Natural killer cell (primary cell): Measurements from ENCODE around the gene GTF2H1. TPM values are rescaled to one million over a fixed set of nuclear protein-coding genes. Genes with fewer than 3 reads are reported as not detected.

Experiments
- ATAC-seq, 3 donors: fragments of 150-1000 bp in 2 of 3; fragments of 200-7000 bp in 1 of 3; cut with Tn5 transposase; 1 replicate in 1 of 3; 2 replicates in 2 of 3; pipeline ENCODE4 v1.10.0; 2021; ENCODE audit warnings: mild to moderate bottlenecking in 2 of 3, moderate library complexity in 2 of 3
- DNase-seq, 2 donors: peaks; one replicate each; pipeline versions ENCODE4 v3.0.0 to v3.0.0-alpha.2; 2013 to 2021; ENCODE audit warnings: mixed read lengths in 1 of 2
- H3K27ac ChIP-seq: one replicate; pipeline ENCODE4 v1.5.1; 2013; ENCODE audit warnings: mild to moderate bottlenecking, low read length
- H3K27me3 ChIP-seq: one replicate; pipeline ENCODE4 v1.6.1; 2013; ENCODE audit warnings: low read length; ENCODE audit not compliant: control insufficient read depth, insufficient read depth
- H3K36me3 ChIP-seq: one replicate; pipeline ENCODE4 v1.6.1; 2013; ENCODE audit warnings: low read length; ENCODE audit not compliant: control insufficient read depth, insufficient read depth
- H3K4me1 ChIP-seq: one replicate; pipeline ENCODE4 v1.6.1; 2013; ENCODE audit warnings: low read length; ENCODE audit not compliant: control insufficient read depth, insufficient read depth
- H3K4me3 ChIP-seq: one replicate; pipeline ENCODE4 v1.5.1; 2013; ENCODE audit warnings: low read length
- H3K9me3 ChIP-seq: one replicate; pipeline ENCODE4 v1.6.1; 2013; ENCODE audit warnings: low read length; ENCODE audit not compliant: control insufficient read depth, insufficient read depth
- H3K27ac Mint-ChIP-seq, 2 donors: one replicate each; pipeline ENCODE4 v1.8.0; 2022; ENCODE audit warnings: mild to moderate bottlenecking in 2 of 2, mixed read lengths in 2 of 2, moderate library complexity in 1 of 2
- H3K27me3 Mint-ChIP-seq, 2 donors: one replicate each; pipeline ENCODE4 v1.8.0; 2022; ENCODE audit warnings: low read depth in 2 of 2, mixed read lengths in 2 of 2
- H3K36me3 Mint-ChIP-seq: one replicate; pipeline ENCODE4 v1.8.0; 2022; ENCODE audit warnings: mixed read lengths
- H3K4me1 Mint-ChIP-seq, 2 donors: one replicate each; pipeline ENCODE4 v1.8.0; 2022; ENCODE audit warnings: mixed read lengths in 2 of 2
- H3K4me3 Mint-ChIP-seq: one replicate; pipeline ENCODE4 v1.8.0; 2022; ENCODE audit warnings: mild to moderate bottlenecking, moderate library complexity, mixed read lengths
- H3K9me3 Mint-ChIP-seq, 2 donors: one replicate each; pipeline ENCODE4 v1.8.0; 2022; ENCODE audit warnings: mixed read lengths in 2 of 2
- CTCF ChIP-seq: fragments of 200-600 bp; IDR thresholded peaks from one replicate; pipeline ENCODE4 v1.8.0; 2022; ENCODE audit warnings: antibody characterized with exemption
- WGBS: methylation state at CpG from one replicate; pipeline ENCODE4 v1.1.7; 2013; ENCODE audit warnings: missing lambda C conversion rate; ENCODE audit not compliant: insufficient coverage; 5-methylcytosine and 5-hydroxymethylcytosine counted together
- intact Hi-C: fragments of 100-400 bp; cut with micrococcal nuclease; formaldehyde crosslinking; loops from one replicate; pipeline ENCODE4 v1.14.2; 2022
- total RNA-seq, 4 donors: library from RNA; stranded (reverse); fragments of 120-200 nt in 1 of 4; gene quantifications; one replicate each; pipeline versions ENCODE4 v1.2.3 to v1.2.4, GENCODE V29; 2013 to 2022

GTF2H1 gene
- total RNA-seq, 3 donors from 2014 or later (not counting 1 experiment from before 2014, with no cell fraction given) = 18.4 to 31.5 (median 22.4) TPM

GRCh38 chr11:18361154-18361553 lies 38.8 kb downstream of the GTF2H1 start:
- DNase-seq (no peak), ATAC-seq (no peak)
- H3K9me3 ChIP-seq = no peaks in the 10 kb centered on the region
- Mint-ChIP-seq H3K4me1 (peaks cover 0 to 2% of the 10 kb centered on the region in 2 donors), H3K4me3 (no peak overlapping the region), H3K27me3 (no peaks in the 10 kb centered on the region), H3K27ac (no peak overlapping the region), H3K36me3 (peaks cover 7% of the 10 kb centered on the region), H3K9me3 (no peaks in the 10 kb centered on the region)
- no peak overlapping the region for H3K27ac ChIP-seq
- H3K4me1 ChIP-seq = no peaks in the 10 kb centered on the region
- intact Hi-C loops = no loop called here
- H3K36me3 ChIP-seq = peaks cover 72% of the 10 kb centered on the region
- H3K27me3 ChIP-seq = no peaks in the 10 kb centered on the region
- no peak for TF ChIP-seq CTCF
- WGBS = 97% methylated on average over 5 of the region's 5 CpGs
- no peak overlapping the region for H3K4me3 ChIP-seq

DNA sequence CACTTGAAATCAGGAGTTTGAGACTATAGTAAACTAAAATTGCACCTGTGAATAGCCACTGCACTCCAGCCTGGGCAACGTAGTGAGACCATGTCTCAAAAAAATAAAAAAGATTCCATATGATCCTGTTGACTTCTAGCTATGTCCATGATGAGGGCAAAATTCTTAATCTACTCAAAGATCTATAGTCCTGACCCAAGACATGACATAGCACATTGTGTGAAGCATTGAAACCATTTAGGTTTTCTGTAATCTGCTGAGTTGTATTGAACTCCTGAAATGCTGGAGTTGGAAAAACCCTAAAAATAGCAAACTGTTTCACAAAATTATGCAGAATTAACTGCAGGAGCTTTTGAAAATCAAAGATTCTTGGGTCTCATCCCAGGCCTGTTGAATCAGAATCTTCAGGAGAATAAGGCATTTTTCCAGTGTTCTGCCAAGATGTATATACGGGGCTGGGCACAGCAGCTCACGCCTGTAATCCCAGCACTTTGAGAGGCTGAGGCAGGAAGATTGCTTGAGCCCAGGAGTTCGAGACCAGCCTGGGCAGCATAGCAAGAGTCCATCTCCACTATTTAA lies 42.2 kb downstream of the GTF2H1 start:
- Histone ChIP-seq H3K9me3 (no peaks in the 10 kb centered on the region), H3K27ac (no peak overlapping the region), H3K36me3 (peaks cover 61% of the 10 kb centered on the region), H3K4me3 (no peak overlapping the region), H3K27me3 (no peaks in the 10 kb centered on the region), H3K4me1 (no peaks in the 10 kb centered on the region)
- TF ChIP-seq CTCF = no peak
- Mint-ChIP-seq H3K27me3 (no peaks in the 10 kb centered on the region), H3K36me3 (peaks cover 11% of the 10 kb centered on the region), H3K4me1 (peaks cover 0 to 5% of the 10 kb centered on the region in 2 donors), H3K9me3 (no peaks in the 10 kb centered on the region), H3K27ac (no peak overlapping the region), H3K4me3 (no peak overlapping the region)
- ATAC-seq = no peak
- no peak for DNase-seq
- WGBS = 98% methylated on average over 4 of the region's 4 CpGs
- intact Hi-C loops = no loop called here

GRCh38 chr11:18365741-18366140 lies 43.4 kb downstream of the GTF2H1 start:
- Histone ChIP-seq H3K27ac (no peak overlapping the region), H3K9me3 (no peaks in the 10 kb centered on the region), H3K36me3 (peaks cover 53% of the 10 kb centered on the region), H3K27me3 (no peaks in the 10 kb centered on the region), H3K4me3 (no peak overlapping the region), H3K4me1 (no peaks in the 10 kb centered on the region)
- WGBS = 98% methylated on average over 4 of the region's 4 CpGs
- H3K27me3 Mint-ChIP-seq = no peaks in the 10 kb centered on the region
- intact Hi-C loops = no loop called here
- no peak for ATAC-seq
- peaks cover 11% of the 10 kb centered on the region for H3K36me3 Mint-ChIP-seq
- no peaks in the 10 kb centered on the region for H3K9me3 Mint-ChIP-seq
- peaks cover 0 to 5% of the 10 kb centered on the region in 2 donors for H3K4me1 Mint-ChIP-seq
- DNase-seq = no peak
- H3K27ac Mint-ChIP-seq = no peak overlapping the region
- no peak overlapping the region for H3K4me3 Mint-ChIP-seq
- TF ChIP-seq CTCF = no peak

DNA sequence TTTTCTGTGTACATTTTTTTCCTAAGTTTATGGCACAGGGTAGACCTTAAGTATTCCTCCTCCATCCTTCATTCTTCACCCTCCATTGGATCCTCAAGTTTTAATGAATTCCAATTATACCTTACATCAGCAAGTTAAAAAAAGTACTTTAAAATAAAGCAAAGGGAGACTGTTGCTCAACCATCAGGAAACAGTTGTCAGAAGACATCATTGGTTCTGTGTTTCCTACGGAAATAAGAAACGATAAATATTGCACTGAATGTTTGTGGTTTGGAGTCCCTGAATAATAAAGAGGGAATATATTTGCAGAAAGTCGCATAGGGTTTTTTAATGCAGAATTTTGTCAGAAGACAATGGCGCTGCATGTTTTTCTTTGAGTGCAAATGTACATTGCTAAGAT lies 43.9 kb downstream of the GTF2H1 start:
- ATAC-seq = no peak
- Histone ChIP-seq H3K27me3 (no peaks in the 10 kb centered on the region), H3K9me3 (no peaks in the 10 kb centered on the region), H3K27ac (no peak overlapping the region), H3K4me1 (no peaks in the 10 kb centered on the region), H3K36me3 (peaks cover 48% of the 10 kb centered on the region), H3K4me3 (no peak overlapping the region)
- 45% methylated on average over 4 of the region's 4 CpGs for WGBS
- H3K36me3 Mint-ChIP-seq = peaks cover 11% of the 10 kb centered on the region
- peak overlapping the region in 1 of 2 donors; percentile 13 for H3K27ac Mint-ChIP-seq
- no peaks in the 10 kb centered on the region for H3K9me3 Mint-ChIP-seq
- no peak for DNase-seq
- TF ChIP-seq CTCF = no peak
- peaks cover 0 to 5% of the 10 kb centered on the region in 2 donors for H3K4me1 Mint-ChIP-seq
- intact Hi-C loops = no loop called here
- H3K4me3 Mint-ChIP-seq = no peak overlapping the region
- H3K27me3 Mint-ChIP-seq = no peaks in the 10 kb centered on the region
